ENCODE measurements around the gene RAP1GAP2.

DNA sequence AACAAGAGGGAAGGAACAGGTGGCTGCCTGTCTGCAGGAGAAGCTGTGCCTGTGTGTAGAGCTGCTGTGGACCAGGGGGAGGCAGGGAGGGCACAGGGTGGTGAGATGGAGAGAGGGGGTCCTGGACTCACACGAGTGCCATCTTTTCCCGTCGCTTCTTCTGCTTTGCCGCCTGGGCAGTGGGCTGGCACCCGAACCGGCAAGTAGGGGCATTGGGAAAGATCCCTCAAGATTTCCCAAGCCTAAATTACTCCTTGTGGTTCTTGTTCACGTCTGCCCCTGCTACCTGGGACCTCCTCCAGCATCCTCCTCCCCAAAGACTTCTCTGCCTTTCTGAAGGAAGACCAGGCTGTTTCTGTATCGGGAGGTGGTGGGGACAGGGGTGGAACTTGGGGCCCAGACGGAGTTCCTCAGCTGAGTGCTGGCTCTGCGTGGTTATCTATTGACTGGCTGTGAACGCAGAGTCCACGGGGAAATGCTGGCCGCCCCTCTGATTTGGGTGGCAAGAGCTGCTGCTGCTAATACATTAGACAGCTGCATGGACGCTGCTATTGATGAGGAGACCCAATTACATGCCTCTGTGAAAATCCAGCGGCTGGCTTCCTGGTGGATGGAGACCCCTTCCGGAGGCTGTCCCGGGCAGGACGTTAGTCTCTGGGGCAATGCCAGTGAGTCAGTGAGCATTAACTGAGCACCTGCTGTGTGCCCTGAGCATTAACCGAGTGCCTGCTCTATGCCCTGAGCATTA lies 152.7 kb downstream of the RAP1GAP2 start:
- TF ChIP-seq, protein P1, sequence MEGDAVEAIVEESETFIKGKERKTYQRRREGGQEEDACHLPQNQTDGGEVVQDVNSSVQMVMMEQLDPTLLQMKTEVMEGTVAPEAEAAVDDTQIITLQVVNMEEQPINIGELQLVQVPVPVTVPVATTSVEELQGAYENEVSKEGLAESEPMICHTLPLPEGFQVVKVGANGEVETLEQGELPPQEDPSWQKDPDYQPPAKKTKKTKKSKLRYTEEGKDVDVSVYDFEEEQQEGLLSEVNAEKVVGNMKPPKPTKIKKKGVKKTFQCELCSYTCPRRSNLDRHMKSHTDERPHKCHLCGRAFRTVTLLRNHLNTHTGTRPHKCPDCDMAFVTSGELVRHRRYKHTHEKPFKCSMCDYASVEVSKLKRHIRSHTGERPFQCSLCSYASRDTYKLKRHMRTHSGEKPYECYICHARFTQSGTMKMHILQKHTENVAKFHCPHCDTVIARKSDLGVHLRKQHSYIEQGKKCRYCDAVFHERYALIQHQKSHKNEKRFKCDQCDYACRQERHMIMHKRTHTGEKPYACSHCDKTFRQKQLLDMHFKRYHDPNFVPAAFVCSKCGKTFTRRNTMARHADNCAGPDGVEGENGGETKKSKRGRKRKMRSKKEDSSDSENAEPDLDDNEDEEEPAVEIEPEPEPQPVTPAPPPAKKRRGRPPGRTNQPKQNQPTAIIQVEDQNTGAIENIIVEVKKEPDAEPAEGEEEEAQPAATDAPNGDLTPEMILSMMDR (IDR thresholded peaks at IDR 0.05; ENCODE audit: low read length): no peak
- no peak for TF ChIP-seq EZH2 (IDR thresholded peaks at IDR 0.05; ENCODE audit: borderline replicate concordance, low read length)

All from OCI-LY1 (cell line).